Measurements from ENCODE around the gene UCMA. TPM values are rescaled to one million over a fixed set of nuclear protein-coding genes. Genes with fewer than 3 reads are reported as not detected.
"Not testable (repeated sequence)": the region's sequence is repeated elsewhere in the genome, so short reads cannot be mapped to it uniquely, and the experiment has no call there.

Gene UCMA
- total RNA-seq, 4 donors from 2014 or later = not detected

DNA sequence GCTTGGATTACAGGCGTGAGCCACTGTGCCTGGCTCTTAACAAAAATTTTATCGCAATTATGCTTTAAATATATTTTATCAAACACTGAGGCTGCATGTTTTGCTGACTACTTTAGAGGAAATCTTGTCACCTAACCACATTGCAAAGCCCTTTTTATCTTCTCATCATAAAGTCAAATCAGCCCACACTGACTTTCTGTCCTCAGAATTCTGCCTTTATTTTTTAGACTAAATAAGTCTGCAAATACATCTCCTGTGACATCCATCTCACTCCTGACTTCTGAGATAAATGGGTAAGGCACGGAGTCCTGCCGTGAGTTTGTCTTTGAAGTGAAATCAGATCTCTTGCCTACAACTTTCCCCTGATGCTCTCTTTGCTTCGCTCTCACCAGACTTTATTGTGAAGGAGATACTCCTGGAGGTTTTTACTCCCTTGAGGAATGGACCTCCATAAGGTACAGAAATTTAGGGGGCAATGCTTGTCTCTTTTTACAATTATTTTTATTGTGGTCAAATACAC is 23.5 kb upstream of the UCMA start:
- Histone ChIP-seq H3K27ac (no peak overlapping the region), H3K9me3 (peaks cover 0 to 4% (median 0%) of the 10 kb centered on the region in 3 donors), H3K4me3 (no peak overlapping the region), H3K36me3 (no peaks in the 10 kb centered on the region), H3K4me1 (no peaks in the 10 kb centered on the region), H3K27me3 (peaks cover 6% of the 10 kb centered on the region)
- ATAC-seq = no peak
- TF ChIP-seq, protein P1, sequence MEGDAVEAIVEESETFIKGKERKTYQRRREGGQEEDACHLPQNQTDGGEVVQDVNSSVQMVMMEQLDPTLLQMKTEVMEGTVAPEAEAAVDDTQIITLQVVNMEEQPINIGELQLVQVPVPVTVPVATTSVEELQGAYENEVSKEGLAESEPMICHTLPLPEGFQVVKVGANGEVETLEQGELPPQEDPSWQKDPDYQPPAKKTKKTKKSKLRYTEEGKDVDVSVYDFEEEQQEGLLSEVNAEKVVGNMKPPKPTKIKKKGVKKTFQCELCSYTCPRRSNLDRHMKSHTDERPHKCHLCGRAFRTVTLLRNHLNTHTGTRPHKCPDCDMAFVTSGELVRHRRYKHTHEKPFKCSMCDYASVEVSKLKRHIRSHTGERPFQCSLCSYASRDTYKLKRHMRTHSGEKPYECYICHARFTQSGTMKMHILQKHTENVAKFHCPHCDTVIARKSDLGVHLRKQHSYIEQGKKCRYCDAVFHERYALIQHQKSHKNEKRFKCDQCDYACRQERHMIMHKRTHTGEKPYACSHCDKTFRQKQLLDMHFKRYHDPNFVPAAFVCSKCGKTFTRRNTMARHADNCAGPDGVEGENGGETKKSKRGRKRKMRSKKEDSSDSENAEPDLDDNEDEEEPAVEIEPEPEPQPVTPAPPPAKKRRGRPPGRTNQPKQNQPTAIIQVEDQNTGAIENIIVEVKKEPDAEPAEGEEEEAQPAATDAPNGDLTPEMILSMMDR (IDR thresholded peaks at IDR 0.05) = no peak
- TF ChIP-seq POLR2A (IDR thresholded peaks at IDR 0.05) (no peak), EP300 (IDR thresholded peaks at IDR 0.05) (no peak), POLR2AphosphoS5 (IDR thresholded peaks at IDR 0.05) (no peak)
- 61 to 69% methylated on average over 5 of the region's 5 CpGs for WGBS, 2 donors (ENCODE audit: low coverage in 1 of 2)

DNA sequence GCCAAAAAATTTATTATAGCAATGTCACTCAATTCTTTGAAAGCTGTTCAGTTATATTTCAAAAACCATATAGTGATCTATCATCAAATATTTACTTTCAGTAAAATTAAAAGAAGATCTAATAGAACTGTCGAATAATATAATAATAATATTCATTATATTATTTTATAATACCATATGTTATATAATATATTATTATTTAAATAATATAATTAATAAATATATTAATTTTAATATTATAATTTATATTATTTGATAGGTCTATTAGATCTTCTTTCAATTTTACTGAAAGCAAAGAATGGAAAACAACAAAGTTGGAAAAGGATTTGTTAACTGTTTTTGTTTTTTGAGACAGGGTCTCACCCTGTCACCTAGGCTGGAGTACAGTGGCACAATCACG is 22.5 kb upstream of the UCMA start:
- H3K27ac ChIP-seq = no peak overlapping the region
- WGBS, 2 donors (ENCODE audit: low coverage in 1 of 2) = 88 to 90% methylated on average over 2 of the region's 2 CpGs
- no peaks in the 10 kb centered on the region for H3K36me3 ChIP-seq
- no peak for TF ChIP-seq POLR2A (IDR thresholded peaks at IDR 0.05)
- TF ChIP-seq, protein P1 (IDR thresholded peaks at IDR 0.05) = no peak
- no peak for TF ChIP-seq EP300 (IDR thresholded peaks at IDR 0.05)
- TF ChIP-seq POLR2AphosphoS5 (IDR thresholded peaks at IDR 0.05) = no peak
- peaks cover 0 to 4% (median 0%) of the 10 kb centered on the region in 3 donors for H3K9me3 ChIP-seq
- no peak for ATAC-seq
- H3K4me1 ChIP-seq = no peaks in the 10 kb centered on the region
- no peaks in the 10 kb centered on the region for H3K27me3 ChIP-seq
- H3K4me3 ChIP-seq = no peak overlapping the region

DNA sequence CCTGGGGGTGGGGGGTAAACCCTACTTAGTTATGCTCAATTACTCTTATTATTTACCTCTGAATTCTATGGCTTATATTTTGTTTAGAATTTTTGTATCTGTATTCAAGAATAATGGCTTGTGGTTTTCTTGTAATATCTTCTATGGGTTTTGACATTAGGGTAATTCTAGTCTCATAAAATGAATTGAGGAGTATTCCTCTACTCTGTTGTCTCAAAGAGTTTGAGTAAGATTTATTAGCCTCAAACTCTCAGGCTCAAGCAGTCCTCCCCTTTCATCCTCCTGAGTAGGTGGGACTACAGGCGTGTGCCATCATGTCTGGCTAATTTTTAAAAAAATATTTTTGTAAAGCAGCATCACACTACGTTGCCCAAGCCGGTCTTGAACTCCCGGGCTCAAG is 19.6 kb upstream of the UCMA start:
- Histone ChIP-seq H3K4me1 (no peaks in the 10 kb centered on the region), H3K27ac (no peak overlapping the region), H3K36me3 (no peaks in the 10 kb centered on the region), H3K9me3 (no peaks in the 10 kb centered on the region), H3K27me3 (no peaks in the 10 kb centered on the region), H3K4me3 (no peak overlapping the region)
- WGBS, 2 donors (ENCODE audit: low coverage in 1 of 2) = 87 to 89% methylated on average over 4 of the region's 4 CpGs
- TF ChIP-seq EP300 (IDR thresholded peaks at IDR 0.05) (no peak), POLR2A (IDR thresholded peaks at IDR 0.05) (no peak), POLR2AphosphoS5 (IDR thresholded peaks at IDR 0.05) (no peak)
- TF ChIP-seq, protein P1 (IDR thresholded peaks at IDR 0.05) = no peak
- no peak for ATAC-seq

DNA sequence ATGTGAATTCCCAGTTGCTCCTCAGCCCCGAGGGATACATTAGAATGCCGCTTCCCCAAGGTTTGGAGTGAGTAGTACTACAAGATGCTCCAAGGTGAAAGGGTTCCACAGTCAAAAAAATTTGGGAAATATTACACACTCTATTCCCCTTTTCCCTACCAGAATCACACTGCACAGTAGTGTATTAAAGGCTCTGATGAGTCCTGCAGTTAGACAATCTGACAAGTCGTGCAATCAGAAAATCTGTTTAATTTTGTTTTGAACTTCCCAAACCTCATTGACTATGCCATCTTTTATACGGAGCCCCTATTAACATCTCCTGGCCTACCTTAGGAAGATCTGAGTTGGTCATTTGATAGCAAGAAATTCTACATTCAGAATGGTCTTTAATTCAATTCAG is 13.6 kb upstream of the UCMA start:
- 92 to 100% methylated on average over 2 to 4 of the region's 4 CpGs for WGBS, 2 donors (ENCODE audit: low coverage in 1 of 2)

DNA sequence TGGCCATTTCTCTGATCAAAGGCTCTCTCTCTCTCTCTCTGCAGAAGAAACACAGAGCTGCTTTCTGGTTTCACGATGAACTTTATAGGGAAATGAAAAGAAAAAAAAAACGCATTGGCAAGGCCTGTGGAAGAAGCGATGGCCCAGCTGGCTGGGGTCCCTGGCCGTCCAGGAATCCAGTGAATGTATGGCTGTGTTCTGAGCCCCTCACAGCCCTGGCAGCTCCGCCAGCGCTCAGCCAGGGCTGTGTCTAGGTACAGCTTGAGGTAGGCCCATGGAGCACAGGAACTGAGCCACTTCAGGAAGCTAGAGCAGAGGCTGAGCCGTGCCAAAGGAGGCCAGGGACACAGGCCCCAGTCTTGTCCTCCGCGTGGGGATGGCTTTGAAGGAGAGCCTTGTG is 13.1 kb upstream of the UCMA start:
- TF ChIP-seq, protein P1 (IDR thresholded peaks at IDR 0.05) = no peak
- no peak for TF ChIP-seq POLR2A (IDR thresholded peaks at IDR 0.05)
- TF ChIP-seq POLR2AphosphoS5 (IDR thresholded peaks at IDR 0.05) = no peak
- no peak for TF ChIP-seq EP300 (IDR thresholded peaks at IDR 0.05)
- no CpG with 5 or more reads among the region's 9 CpGs for WGBS, 2 donors (ENCODE audit: low coverage in 1 of 2)
- no peaks in the 10 kb centered on the region for H3K9me3 ChIP-seq
- H3K27ac ChIP-seq = no peak overlapping the region
- H3K4me1 ChIP-seq = no peaks in the 10 kb centered on the region
- no peaks in the 10 kb centered on the region for H3K27me3 ChIP-seq
- no peaks in the 10 kb centered on the region for H3K36me3 ChIP-seq
- ATAC-seq = no peak
- no peak overlapping the region for H3K4me3 ChIP-seq

More for the DNA sequence above, 13.6 kb upstream of the UCMA start:
- H3K4me3 ChIP-seq = no peak overlapping the region
- H3K4me1 ChIP-seq = no peaks in the 10 kb centered on the region
- TF ChIP-seq EP300 (IDR thresholded peaks at IDR 0.05) (no peak), POLR2A (IDR thresholded peaks at IDR 0.05) (no peak), POLR2AphosphoS5 (IDR thresholded peaks at IDR 0.05) (no peak)
- TF ChIP-seq, protein P1 (IDR thresholded peaks at IDR 0.05) = no peak
- no peaks in the 10 kb centered on the region for H3K27me3 ChIP-seq
- no peak for ATAC-seq
- no peak overlapping the region for H3K27ac ChIP-seq
- no peaks in the 10 kb centered on the region for H3K36me3 ChIP-seq
- no peaks in the 10 kb centered on the region for H3K9me3 ChIP-seq

DNA sequence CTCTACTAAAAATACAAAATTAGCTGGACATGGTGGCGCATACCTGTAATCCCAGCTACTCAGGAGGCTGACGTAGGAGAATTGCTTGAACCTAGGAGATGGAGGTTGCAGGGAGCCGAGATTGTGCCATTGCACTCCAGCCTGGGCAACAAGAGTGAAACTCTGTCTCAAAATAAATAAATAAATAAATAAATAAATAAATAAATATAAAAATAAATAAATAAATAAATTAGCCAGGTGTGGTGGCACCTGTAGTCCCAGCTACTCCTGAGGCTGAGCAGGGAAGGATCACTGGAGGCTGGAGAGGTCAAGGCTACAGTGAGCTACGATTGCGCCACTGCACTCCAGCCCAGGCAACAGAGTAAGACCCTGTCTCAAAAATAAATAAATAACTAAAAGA is 8.1 kb upstream of the UCMA start:
- 92 to 95% methylated on average over 2 to 5 of the region's 5 CpGs for whole genome bisulfite sequencing, 2 donors (ENCODE audit: low coverage in 1 of 2)
- ATAC-seq, H3K27ac ChIP-seq, H3K4me1 ChIP-seq, H3K27me3 ChIP-seq, H3K4me3 ChIP-seq, H3K9me3 ChIP-seq, H3K36me3 ChIP-seq: not testable (repeated sequence)
